ENCODE measurements around the gene C8G. TPM values are rescaled to one million over a fixed set of nuclear protein-coding genes. Genes with fewer than 3 reads are reported as not detected.
A peak's percentile ranks its signal among the peaks of the same experiment; 100 is the strongest.

The C8G gene
- total RNA-seq, 1 donor from 2014 or later = 2.2 TPM

- H3K9me3 Mint-ChIP-seq (ENCODE audit: low read depth) = peaks cover 3% of the 10 kb centered on the region
- H3K4me3 Mint-ChIP-seq (ENCODE audit: unreplicated experiment) = no peak overlapping the region
- no peaks in the 10 kb centered on the region for H3K4me1 Mint-ChIP-seq (ENCODE audit: low read depth)
- DNase-seq (ENCODE audit: low spot score) = no peak
- no peak overlapping the region for H3K27ac Mint-ChIP-seq (ENCODE audit: unreplicated experiment)
- TF ChIP-seq, protein P1, sequence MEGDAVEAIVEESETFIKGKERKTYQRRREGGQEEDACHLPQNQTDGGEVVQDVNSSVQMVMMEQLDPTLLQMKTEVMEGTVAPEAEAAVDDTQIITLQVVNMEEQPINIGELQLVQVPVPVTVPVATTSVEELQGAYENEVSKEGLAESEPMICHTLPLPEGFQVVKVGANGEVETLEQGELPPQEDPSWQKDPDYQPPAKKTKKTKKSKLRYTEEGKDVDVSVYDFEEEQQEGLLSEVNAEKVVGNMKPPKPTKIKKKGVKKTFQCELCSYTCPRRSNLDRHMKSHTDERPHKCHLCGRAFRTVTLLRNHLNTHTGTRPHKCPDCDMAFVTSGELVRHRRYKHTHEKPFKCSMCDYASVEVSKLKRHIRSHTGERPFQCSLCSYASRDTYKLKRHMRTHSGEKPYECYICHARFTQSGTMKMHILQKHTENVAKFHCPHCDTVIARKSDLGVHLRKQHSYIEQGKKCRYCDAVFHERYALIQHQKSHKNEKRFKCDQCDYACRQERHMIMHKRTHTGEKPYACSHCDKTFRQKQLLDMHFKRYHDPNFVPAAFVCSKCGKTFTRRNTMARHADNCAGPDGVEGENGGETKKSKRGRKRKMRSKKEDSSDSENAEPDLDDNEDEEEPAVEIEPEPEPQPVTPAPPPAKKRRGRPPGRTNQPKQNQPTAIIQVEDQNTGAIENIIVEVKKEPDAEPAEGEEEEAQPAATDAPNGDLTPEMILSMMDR (IDR thresholded peaks at IDR 0.05) = no peak
- no peaks in the 10 kb centered on the region for H3K36me3 Mint-ChIP-seq (ENCODE audit: low read depth)
- H3K27me3 Mint-ChIP-seq (ENCODE audit: low read depth) = peaks cover 2% of the 10 kb centered on the region
These were observed 13.4 kb downstream of the C8G start for GRCh38 chr9:136958473-136958872.

DNA sequence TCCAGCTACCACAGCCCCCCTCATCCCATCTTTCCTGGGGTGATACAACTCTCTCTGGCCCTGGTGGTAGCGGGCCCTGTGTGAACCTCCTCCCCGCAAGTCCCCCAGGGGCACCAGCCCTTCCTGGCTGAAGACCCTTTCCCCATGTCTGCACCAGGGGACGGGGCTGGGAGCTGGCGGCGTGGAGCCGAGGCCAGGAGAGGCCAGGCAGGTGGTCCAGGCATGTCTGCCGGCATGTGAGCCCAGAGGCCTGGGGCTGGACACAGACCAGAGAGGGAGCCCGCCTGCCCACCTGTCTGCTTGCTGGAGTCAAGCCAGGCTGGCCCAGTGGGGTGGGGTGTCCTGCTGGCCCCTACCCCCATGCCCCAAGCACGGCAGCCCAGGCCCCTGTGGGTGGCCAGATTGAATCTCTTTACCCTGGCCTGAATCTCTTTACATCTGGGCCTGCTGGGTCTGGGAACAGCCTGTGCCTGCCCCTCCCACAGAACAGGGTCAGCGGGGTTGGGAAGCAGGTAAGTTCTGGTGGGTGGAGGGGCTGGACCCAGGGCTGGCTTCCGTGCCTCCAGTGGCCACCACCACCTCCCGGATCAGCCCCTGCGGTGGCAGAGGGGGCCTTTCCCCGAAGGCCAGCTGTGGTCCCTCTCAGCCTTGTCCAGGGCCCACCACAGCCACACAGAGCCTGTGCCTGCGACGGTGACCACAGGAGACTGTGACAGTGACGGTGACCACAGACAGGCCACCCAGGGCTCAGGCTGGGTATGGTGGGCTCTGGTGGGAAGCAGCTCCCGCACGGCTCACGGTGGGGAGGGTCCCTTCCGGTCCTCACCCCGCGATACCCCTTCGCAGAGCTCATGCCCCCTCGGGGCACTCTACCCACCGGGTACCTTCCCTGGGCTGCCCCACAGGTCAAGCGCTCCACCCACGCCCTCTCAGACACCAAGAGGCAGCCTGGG lies 14.1 kb downstream of the C8G start:
- Mint-ChIP-seq H3K36me3 (ENCODE audit: low read depth) (no peaks in the 10 kb centered on the region), H3K27ac (ENCODE audit: unreplicated experiment) (peak overlapping the region; percentile 17), H3K9me3 (ENCODE audit: low read depth) (peaks cover 3% of the 10 kb centered on the region), H3K27me3 (ENCODE audit: low read depth) (peaks cover 2% of the 10 kb centered on the region), H3K4me1 (ENCODE audit: low read depth) (no peaks in the 10 kb centered on the region), H3K4me3 (ENCODE audit: unreplicated experiment) (no peak overlapping the region)
- TF ChIP-seq, protein P1 (IDR thresholded peaks at IDR 0.05) = no peak
- DNase-seq (ENCODE audit: low spot score) = no peak

DNA sequence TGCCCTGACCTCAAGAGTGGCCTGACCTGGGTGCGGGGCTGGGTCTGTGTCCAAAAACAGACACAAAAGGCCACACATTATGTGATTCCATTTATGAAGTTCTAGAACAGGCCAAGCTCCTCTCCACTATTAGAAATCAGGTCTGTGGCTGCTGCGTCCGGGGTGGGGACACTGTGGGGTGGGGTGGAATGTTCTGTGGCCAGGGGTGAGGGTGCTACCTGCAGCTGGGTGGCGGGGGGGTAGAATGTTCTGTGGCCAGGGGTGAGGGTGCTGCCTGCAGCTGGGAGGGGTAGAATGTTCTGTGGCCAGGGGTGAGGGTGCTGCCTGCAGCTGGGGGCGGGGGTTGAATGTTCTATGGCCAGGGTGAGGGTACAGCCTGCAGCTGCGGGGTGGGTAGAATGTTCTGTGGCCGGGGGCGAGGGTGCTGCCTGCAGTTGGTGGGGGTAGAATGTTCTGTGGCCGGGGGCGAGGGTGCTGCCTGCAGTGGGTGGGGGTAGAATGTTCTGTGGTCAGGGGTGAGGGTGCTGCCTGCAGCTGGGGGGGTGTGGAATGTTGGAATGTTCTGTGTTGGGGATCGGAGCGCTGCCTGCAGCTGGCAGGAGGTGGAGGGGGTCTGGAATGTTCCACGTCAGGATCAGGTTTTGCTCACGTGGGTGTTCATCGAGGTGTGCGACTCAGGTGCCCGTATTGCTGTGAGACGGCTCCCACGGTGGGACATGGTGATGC lies 15.3 kb downstream of the C8G start:
- TF ChIP-seq, protein P1 (IDR thresholded peaks at IDR 0.05) = no peak
- Mint-ChIP-seq H3K36me3 (ENCODE audit: low read depth) (no peaks in the 10 kb centered on the region), H3K4me1 (ENCODE audit: low read depth) (no peaks in the 10 kb centered on the region), H3K27ac (ENCODE audit: unreplicated experiment) (no peak overlapping the region), H3K4me3 (ENCODE audit: unreplicated experiment) (no peak overlapping the region), H3K27me3 (ENCODE audit: low read depth) (no peaks in the 10 kb centered on the region), H3K9me3 (ENCODE audit: low read depth) (peaks cover 3% of the 10 kb centered on the region)
- no peak for DNase-seq (ENCODE audit: low spot score)

GRCh38 chr9:136960938-136961275 lies 15.9 kb downstream of the C8G start:
- H3K4me3 Mint-ChIP-seq (ENCODE audit: unreplicated experiment) = no peak overlapping the region
- peaks cover 2% of the 10 kb centered on the region for H3K27me3 Mint-ChIP-seq (ENCODE audit: low read depth)
- H3K27ac Mint-ChIP-seq (ENCODE audit: unreplicated experiment) = no peak overlapping the region
- TF ChIP-seq, protein P1 (IDR thresholded peaks at IDR 0.05) = no peak
- DNase-seq (ENCODE audit: low spot score) = no peak
- H3K36me3 Mint-ChIP-seq (ENCODE audit: low read depth) = no peaks in the 10 kb centered on the region
- H3K4me1 Mint-ChIP-seq (ENCODE audit: low read depth) = no peaks in the 10 kb centered on the region
- peaks cover 3% of the 10 kb centered on the region for H3K9me3 Mint-ChIP-seq (ENCODE audit: low read depth)

GRCh38 chr9:136961279-136962065 lies 16.4 kb downstream of the C8G start:
- no peaks in the 10 kb centered on the region for H3K36me3 Mint-ChIP-seq (ENCODE audit: low read depth)
- peaks cover 4% of the 10 kb centered on the region for H3K4me1 Mint-ChIP-seq (ENCODE audit: low read depth)
- TF ChIP-seq, protein P1 (IDR thresholded peaks at IDR 0.05) = no peak
- H3K27ac Mint-ChIP-seq (ENCODE audit: unreplicated experiment) = no peak overlapping the region
- peaks cover 3% of the 10 kb centered on the region for H3K9me3 Mint-ChIP-seq (ENCODE audit: low read depth)
- no peak for DNase-seq (ENCODE audit: low spot score)
- no peak overlapping the region for H3K4me3 Mint-ChIP-seq (ENCODE audit: unreplicated experiment)
- H3K27me3 Mint-ChIP-seq (ENCODE audit: low read depth) = peaks cover 3% of the 10 kb centered on the region
